HEK293T (cell line): ENCODE data around the gene HSD17B8.

Experiments
- ARNT ChIP-seq: fragments of 450-650 bp; IDR thresholded peaks from 2 replicates; pipeline ENCODE4 v1.6.1; 2017; ENCODE audit warnings: mild to moderate bottlenecking
- BHLHE40 ChIP-seq: fragments of 450-650 bp; IDR thresholded peaks from 2 replicates; pipeline ENCODE4 v1.6.1; 2016; ENCODE audit warnings: mild to moderate bottlenecking, moderate library complexity, borderline replicate concordance
- FOXA1 ChIP-seq: fragments of 450-650 bp; IDR thresholded peaks from 2 replicates; pipeline ENCODE4 v1.6.1; 2016; ENCODE audit warnings: mild to moderate bottlenecking
- NFRKB ChIP-seq: fragments of 450-650 bp; IDR thresholded peaks from 2 replicates; pipeline ENCODE4 v1.6.1; 2016; ENCODE audit warnings: mild to moderate bottlenecking, moderate library complexity
- SUZ12 ChIP-seq: fragments of 450-650 bp; IDR thresholded peaks from 2 replicates; pipeline ENCODE4 v1.6.1; 2016; ENCODE audit warnings: mild to moderate bottlenecking
- ZNF384 ChIP-seq: fragments of 450-650 bp; IDR thresholded peaks from 2 replicates; pipeline ENCODE4 v1.6.1; 2016

DNA sequence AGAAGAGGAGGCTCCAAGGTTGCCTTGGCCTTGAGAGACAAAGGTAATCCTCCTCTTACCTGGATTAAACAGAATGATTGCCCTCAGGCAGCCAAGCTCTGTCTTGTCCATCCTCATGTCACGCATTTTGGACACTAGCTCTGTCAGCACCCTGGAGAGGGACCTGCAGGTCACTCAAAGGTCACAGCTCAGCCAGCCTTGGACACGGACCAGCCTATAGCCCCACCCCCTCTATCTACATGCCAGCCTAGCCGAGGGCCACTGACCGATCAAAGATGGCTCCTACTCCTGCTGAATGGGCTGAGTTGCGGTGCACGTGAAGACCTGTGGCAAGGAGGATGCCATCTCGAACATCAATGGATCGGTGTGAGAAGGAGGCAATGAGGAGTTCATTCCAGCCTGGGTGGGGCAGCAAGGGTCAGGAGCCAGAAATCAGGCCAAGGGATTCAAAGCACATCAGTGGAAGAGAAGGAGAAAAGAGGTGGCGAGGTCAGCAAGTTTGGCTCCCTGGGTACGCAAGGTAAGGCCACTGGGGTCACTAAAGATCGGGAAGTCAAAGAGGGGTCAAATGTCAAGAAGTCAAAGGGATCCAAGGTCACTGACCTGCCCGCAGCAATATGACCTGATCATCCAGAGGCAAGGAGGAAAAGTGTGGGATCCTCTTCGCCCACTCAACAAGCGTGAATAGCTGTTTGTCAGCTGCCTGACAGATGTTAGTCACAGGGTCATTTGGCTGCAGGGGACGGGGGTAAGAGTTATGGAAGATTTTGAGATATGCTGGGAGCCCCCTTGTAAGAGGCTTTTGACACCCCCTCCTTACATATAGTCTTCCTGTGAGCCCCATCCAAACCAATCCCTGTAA lies 8.9 kb upstream of the HSD17B8 start:
- TF ChIP-seq NFRKB (no peak), SUZ12 (no peak), BHLHE40 (no peak), FOXA1 (no peak), ZNF384 (no peak), ARNT (no peak)
